ACC112 (cell line): ENCODE data around the gene GRIN3B.
"Not testable (repeated sequence)": the region's sequence is repeated elsewhere in the genome, so short reads cannot be mapped to it uniquely, and the experiment has no call there.

Experiments
- H2AFZ ChIP-seq: fragments of 200-600 bp; sonication (generic); one replicate; pipeline ENCODE4 v1.6.0; 2017; ENCODE audit warnings: antibody characterized with exemption, low read length; ENCODE audit not compliant: unreplicated experiment
- H3K27ac ChIP-seq: fragments of 200-600 bp; sonication (generic); 2 replicates; pipeline ENCODE4 v1.5.1; 2014; ENCODE audit warnings: low read depth, mild to moderate bottlenecking, antibody characterized with exemption, low read length, moderate library complexity
- H3K27me3 ChIP-seq: fragments of 200-600 bp; sonication (generic); 2 replicates; pipeline ENCODE4 v1.6.1; 2014; ENCODE audit warnings: mild to moderate bottlenecking, antibody characterized with exemption, low read length, moderate library complexity, mixed read lengths; ENCODE audit not compliant: insufficient read depth
- H3K36me3 ChIP-seq: fragments of 200-600 bp; sonication (generic); 2 replicates; pipeline ENCODE4 v1.6.1; 2016; ENCODE audit warnings: mild to moderate bottlenecking, antibody characterized with exemption, low read length, moderate library complexity, mixed read lengths; ENCODE audit not compliant: insufficient read depth
- H3K4me1 ChIP-seq: fragments of 200-600 bp; sonication (generic); one replicate; pipeline ENCODE4 v1.6.1; 2016; ENCODE audit warnings: low read length, mixed read lengths; ENCODE audit not compliant: insufficient read depth, unreplicated experiment, control insufficient read depth
- H3K4me3 ChIP-seq: fragments of 200-600 bp; sonication (generic); 2 replicates; pipeline ENCODE4 v1.5.1; 2014; ENCODE audit warnings: mild to moderate bottlenecking, low read depth, low read length
- H3K79me2 ChIP-seq: fragments of 200-600 bp; sonication (generic); one replicate; pipeline ENCODE4 v1.6.0; 2016; ENCODE audit warnings: low read length; ENCODE audit not compliant: control insufficient read depth, unreplicated experiment, insufficient read depth

Gene GRIN3B

GRCh38 chr19:1000095-1000494, at the start of gene GRIN3B:
TSS of gene GRIN3B (plus strand) at chr19:1000419. CDS start at chr19:1000438, 19 bp downstream.
- peaks cover 7% of the 10 kb centered on the region for H3K4me1 ChIP-seq
- H3K27ac ChIP-seq, result no peak within 1 kb of the TSS
- peaks cover 18% of the 10 kb centered on the region for H3K27me3 ChIP-seq
- H2AFZ ChIP-seq, result no peak within 1 kb of the TSS
- H3K4me3 ChIP-seq, result peak within 1 kb of the TSS; percentile 12; the same call in 1 of the 2 replicates
- H3K79me2 ChIP-seq, result no peaks in the 10 kb centered on the region
- no peaks in the 10 kb centered on the region for H3K36me3 ChIP-seq

DNA sequence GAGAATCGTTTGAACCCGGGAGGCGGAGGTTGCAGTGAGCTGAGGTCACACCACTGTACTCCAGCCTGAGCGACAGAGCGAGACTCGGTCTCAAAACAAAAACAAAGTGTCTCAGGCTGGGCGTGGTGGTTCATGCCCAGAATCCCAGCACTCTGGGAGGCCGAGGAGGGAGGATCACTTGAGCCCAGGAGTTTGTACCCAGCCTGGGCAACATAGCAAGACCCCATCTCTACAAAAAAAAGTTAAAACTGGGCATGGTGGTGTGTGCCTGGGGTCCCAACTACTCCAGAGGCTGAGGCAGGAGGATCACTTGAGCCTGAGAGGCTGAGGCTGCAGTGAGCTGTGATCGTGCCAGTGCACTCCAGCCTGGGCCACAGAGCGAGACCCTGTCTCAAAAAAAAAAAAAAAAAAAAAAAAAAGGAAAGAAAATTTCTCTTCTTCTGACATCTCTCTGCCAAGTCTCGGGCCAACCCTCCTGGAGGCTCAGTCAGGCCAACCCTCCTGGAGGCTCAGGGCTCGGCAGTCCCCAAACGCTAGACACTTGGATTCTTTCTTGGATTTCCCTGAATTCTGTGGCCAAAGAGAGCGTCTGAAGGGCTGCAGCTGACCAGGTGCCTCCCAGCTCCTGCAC, 48.1 kb upstream of the GRIN3B start:
- H3K27ac ChIP-seq, result no peak overlapping the region
- no peak overlapping the region for H2AFZ ChIP-seq
- no peak overlapping the region for H3K4me3 ChIP-seq
- H3K27me3 ChIP-seq, result no peaks in the 10 kb centered on the region
- H3K4me1 ChIP-seq, result peaks cover 6% of the 10 kb centered on the region
- H3K79me2 ChIP-seq, result no peaks in the 10 kb centered on the region
- no peaks in the 10 kb centered on the region for H3K36me3 ChIP-seq

- Histone ChIP-seq H3K79me2 (no peaks in the 10 kb centered on the region), H2AFZ (no peak overlapping the region), H3K27ac (no peak overlapping the region), H3K27me3 (no peaks in the 10 kb centered on the region), H3K36me3 (no peaks in the 10 kb centered on the region), H3K4me3 (no peak overlapping the region), H3K4me1 (peaks cover 6% of the 10 kb centered on the region)
These were observed 47.4 kb upstream of the GRIN3B start for GRCh38 chr19:952680-953444.

GRCh38 chr19:953445-954271, 46.6 kb upstream of the GRIN3B start:
- Histone ChIP-seq H3K4me1 (peaks cover 6% of the 10 kb centered on the region), H2AFZ (no peak overlapping the region), H3K27me3 (no peaks in the 10 kb centered on the region), H3K79me2 (no peaks in the 10 kb centered on the region), H3K4me3 (no peak overlapping the region), H3K27ac (no peak overlapping the region), H3K36me3 (no peaks in the 10 kb centered on the region)

GRCh38 chr19:954272-954671, 45.9 kb upstream of the GRIN3B start:
- no peaks in the 10 kb centered on the region for H3K36me3 ChIP-seq
- H3K79me2 ChIP-seq, result no peaks in the 10 kb centered on the region
- no peak overlapping the region for H3K4me3 ChIP-seq
- peaks cover 6% of the 10 kb centered on the region for H3K4me1 ChIP-seq
- no peak overlapping the region for H2AFZ ChIP-seq
- H3K27me3 ChIP-seq, result no peaks in the 10 kb centered on the region
- no peak overlapping the region for H3K27ac ChIP-seq

DNA sequence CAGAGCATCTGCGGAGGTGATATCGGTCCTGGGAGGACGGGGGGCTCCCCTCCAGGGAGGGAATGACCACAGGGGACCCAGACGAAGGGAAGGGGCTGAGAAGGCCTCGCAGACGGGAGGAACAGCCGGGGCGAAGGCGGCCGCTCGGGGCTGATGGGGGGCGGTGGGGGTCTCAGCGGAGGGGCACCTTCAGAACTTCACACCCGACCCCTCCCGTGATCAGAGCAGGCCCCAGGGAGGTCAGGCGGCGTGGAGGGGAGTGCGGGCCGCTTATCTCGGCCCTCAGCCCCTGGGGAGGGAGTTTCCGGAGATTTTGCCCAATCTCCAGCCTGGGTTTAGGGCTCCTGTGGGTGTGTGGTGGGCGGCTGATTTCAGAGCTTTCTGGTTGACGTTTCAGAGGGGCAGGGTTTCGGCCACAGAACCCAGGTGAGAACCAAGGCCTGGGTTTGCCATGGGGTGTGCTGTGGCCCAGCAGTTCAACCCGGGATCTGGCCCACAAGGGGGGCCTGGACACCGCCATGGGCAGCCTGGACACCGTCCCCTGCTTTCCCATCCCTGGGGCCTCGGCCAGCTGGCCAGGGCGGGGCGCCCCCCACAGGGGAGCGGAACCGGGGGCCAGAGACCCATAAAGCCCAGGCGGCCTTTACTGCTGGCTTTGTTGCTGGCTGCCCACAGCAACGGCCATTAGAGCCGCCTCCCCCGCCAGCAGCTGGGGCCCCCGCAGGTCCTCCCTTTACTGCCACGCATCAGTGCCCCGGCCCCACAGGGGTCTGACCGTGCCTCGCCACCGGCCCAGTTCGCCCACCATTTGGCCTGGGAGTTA, 45.3 kb upstream of the GRIN3B start:
- H3K36me3 ChIP-seq, result no peaks in the 10 kb centered on the region
- H3K4me3 ChIP-seq, result no peak overlapping the region
- peaks cover 6% of the 10 kb centered on the region for H3K4me1 ChIP-seq
- H2AFZ ChIP-seq, result no peak overlapping the region
- H3K27me3 ChIP-seq, result no peaks in the 10 kb centered on the region
- H3K79me2 ChIP-seq, result no peaks in the 10 kb centered on the region
- no peak overlapping the region for H3K27ac ChIP-seq

DNA sequence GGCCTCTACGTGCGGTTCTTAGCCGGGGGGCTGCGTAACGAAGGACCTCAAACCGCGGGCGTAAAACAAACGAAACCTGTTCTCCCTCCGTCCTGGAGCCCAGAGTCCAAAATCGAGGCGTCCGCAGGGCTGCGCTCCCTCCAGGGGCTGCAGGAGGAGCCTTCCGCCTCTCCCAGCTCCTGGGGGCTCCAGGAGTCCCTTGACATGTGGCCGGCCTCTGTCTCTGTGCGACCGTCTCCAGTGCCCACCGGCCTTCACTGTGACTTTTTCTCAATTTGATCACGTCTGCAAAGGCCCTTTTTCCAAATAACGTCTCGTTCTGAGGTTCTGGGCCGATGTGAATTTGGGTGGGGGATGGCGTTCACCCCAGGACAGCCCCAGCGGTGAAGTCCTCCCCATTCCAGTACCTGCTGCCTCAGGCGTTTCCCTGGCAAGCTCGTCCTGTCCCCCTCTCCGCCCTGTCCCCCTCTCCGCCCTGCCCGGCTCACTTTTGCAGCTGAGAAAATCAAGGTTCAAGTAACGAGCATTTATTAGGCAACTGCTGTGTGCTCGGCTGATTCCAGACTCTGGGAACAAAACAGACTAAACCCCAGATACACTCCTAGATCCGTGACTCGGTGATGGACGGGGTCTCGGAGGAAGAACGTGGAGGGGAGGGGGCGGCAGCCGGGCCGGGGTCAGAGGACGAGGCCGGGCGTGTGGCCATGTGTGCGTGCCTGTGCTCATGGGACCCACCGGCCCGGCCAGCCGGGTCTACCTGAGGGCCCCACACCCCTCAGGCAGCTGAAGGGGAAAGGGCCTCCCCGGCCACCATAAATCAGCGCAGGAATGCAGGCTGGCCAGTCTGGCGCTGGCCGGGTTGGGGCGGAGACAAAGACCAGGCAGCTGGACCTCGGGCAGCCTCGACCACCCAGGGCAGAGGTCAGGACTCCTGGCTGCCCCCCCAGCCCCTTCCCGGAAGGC, 44.1 kb upstream of the GRIN3B start:
- no peaks in the 10 kb centered on the region for H3K27me3 ChIP-seq
- no peak overlapping the region for H2AFZ ChIP-seq
- H3K79me2 ChIP-seq, result no peaks in the 10 kb centered on the region
- H3K36me3 ChIP-seq, result no peaks in the 10 kb centered on the region
- H3K4me1 ChIP-seq, result peaks cover 6% of the 10 kb centered on the region
- H3K4me3 ChIP-seq, result no peak overlapping the region
- H3K27ac ChIP-seq, result no peak overlapping the region

DNA sequence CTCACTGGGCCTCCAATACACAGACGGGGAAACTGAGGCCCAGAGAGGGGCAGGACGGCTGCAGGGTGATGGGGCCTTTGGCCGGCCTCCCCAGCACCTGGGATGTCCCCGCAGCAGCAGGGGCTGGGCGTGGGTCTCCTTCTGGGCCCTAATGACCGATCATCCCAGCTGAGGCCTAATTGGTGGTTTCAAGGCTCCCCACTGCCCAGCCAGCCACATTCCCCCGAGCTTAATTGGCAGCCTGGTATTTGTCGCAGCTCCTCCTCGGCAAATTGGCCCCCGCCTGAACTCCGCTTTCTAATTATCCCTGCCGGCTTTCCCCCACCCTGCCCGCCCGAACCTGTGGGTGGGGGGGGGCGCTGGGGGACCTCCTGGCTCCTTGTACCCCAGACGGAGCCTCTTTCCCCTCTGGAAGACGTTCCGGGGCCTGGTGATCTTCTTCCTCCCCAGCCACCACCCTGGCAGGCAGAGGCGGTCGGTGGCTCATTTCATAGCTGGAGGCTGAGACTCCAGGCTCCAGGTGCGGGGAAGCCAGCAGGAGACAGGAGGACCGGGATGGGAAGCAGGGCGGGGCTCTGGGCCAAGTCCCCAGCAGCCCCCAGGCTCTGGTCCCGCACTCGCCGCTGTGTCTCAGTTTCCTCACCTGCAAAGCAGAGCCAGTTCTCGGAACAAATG, 43.3 kb upstream of the GRIN3B start:
- Histone ChIP-seq H2AFZ (no peak overlapping the region), H3K4me3 (no peak overlapping the region), H3K4me1 (peaks cover 6% of the 10 kb centered on the region), H3K27ac (no peak overlapping the region), H3K79me2 (no peaks in the 10 kb centered on the region), H3K36me3 (no peaks in the 10 kb centered on the region), H3K27me3 (no peaks in the 10 kb centered on the region)

GRCh38 chr19:957578-957977, 42.6 kb upstream of the GRIN3B start:
- H3K27me3 ChIP-seq, H2AFZ ChIP-seq, H3K79me2 ChIP-seq: not testable (repeated sequence)

More at GRCh38 chr19:957578-957977, 42.6 kb upstream of the GRIN3B start:
- not testable (repeated sequence) for H3K27ac ChIP-seq, H3K4me1 ChIP-seq, H3K36me3 ChIP-seq, H3K4me3 ChIP-seq
